CD4-positive, alpha-beta T cell treated with Interleukin-6 for 4 hours (primary cell): ENCODE measurements around the gene ARMC5.
"Not testable (repeated sequence)": the region's sequence is repeated elsewhere in the genome, so short reads cannot be mapped to it uniquely, and the experiment has no call there.

Source experiments
- DNase-seq: peaks from one replicate; pipeline ENCODE4 v3.0.0-alpha.2; 2020; ENCODE audit warnings: mixed read lengths

ARMC5 gene

DNA sequence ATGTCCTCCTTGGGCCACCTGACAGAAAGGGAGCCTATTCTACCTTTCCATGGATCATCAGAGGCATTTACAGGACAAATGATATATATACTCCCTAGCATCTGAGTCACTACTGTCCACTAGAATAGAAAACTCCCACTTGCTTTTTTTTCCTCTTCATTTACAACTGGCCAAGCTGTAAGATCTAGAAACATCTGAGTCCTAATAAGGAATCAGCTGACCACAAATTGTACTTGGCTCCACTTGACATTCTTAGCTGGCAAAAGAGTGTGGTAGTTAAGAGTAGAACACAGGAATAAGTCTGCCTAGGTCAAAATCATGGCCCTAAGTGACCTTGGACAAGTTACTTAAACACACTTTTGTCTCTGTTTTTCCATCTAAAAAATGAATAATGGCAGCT, 43.7 kb downstream of the ARMC5 start:
- DNase-seq = no peak

DNA sequence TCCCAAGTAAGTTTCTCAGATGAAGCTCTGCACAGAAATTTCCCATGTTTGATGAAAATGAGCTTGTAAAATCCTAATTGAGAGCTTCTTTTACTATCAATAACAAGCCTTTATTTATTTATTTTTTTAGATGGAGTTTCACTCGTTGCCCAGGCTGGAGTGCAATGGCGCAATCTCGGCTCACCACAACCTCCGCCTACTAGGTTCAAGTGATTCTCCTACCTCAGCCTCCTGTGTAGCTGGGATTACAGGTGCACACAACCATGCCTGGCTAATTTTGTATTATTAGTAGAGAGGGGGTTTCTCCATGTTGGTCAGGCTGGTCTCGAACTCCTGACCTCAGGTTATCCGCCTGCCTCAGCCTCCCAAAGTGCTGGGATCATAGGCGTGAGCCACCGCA, 44.3 kb downstream of the ARMC5 start:
- DNase-seq = not testable (repeated sequence)

DNA sequence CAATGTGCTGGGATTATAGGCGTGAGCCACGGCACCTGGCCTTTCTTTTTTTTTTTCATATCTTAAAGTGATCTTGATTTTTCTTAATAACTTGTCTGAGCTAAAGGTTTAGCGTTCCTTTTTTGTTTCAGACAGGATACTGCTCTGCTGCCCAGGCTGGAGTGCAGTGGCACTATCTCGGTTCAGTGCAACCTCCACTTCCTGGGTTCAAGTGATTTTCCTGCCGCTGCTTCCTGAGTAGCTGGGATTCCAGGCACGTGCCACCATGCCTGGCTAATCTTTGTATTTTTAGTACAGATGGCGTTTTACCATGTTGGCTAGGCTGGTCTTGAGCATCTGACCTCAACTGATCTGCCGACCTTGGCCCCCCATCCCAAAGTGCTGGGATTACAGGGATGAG, 44.9 kb downstream of the ARMC5 start:
- no peak for DNase-seq

DNA sequence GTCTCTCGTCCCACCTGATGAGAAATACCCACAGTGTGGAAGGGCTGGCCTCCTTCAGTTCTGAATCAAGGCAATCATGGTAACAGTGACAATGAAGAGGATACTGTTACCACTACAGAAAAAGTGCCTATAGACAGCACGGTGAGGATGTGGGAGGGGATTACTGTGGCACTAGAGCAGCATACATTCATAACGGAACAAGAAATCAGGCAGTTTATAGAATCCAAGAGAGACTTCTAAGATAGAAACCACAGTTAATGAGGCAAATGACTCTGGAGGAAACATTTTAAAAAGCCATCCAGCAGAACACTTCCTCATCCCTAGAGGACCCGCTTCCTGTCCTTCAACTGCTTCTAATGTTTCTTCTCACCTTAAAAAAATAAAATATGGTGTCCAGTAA, 46.2 kb downstream of the ARMC5 start:
- no peak for DNase-seq

DNA sequence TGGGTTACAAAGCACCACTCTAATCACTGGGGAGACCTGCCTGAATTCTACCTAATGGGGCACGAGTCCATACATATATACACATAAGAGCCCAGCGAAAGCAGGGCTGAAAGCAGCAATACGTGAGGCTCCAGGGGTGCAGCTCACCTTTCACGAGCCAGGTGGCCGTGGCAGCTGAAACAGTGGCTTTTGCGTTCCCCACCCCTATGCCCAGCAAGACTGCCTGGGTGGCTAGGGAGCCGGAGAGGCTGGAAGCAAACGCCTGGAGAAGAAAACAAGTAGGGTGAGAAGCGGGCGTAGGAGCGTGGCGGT, 48.3 kb downstream of the ARMC5 start:
- no peak for DNase-seq

DNA sequence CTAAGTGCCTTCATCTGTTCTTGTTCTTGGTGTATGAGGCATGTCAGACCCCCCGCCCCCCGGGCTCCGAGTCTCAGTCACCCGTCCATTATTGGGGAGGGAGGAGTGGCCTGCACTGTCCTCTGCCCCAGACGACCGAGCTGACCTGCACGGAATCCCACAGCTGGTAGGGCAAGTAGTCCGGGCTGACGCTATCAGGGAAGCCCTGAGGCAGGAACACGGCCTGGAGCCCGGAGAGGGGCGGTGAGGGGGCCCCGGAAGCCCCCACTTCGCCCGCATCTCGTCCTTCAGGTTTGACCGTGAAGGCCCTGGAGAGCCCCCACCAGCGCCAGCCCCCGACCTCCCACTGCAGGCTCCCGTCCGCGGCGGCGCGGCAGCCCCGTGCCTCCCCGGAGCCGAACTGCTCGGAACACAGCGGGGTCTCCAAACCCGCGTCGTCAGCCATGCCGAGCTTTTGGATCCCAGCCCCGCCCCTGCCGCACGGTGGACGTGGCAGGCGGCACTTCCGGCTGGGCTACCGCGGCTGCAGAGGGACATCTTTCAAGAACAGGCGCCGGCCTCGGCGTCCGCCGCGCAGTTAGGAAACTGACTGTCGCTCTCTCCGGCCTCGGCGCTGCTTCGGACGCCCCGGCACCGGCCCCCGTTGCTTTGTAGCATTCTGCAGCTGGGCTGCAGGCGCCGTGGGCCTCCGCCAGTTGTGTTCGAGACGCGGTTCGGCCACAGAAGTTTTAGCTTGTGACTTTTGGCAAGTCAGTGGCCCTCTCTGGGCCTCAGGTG, 48.8 kb downstream of the ARMC5 start, which contains the start of gene RUSF1:
RUSF1 (minus strand) TSS at position 463 of the 777 bp plus-strand sequence; CDS start at position 445, 18 bp downstream.
- DNase-seq = peak; percentile 88

DNA sequence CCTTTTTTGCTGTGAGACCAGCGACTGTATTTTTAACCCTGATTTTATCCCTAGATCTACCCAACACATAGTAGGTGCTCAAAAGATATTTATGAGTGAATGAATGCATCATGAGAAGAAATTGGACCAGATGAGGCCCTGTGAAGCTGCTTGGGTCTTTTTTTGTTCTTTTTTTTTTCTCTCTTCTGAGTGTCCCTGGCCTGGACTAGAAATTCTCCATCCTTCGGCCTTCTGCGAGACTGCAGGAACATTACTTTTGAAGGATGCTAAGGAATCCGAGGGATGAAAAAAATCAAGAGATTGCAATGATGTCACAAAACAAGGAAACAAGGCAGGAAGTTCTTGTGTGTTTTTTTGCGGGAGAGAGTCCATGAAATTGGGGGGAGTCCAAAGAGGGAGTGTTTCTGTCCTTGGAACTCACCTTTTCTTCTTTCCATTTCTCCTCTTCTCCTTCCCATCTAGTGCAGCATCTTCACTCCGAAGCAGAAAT, 49.5 kb downstream of the ARMC5 start:
- DNase-seq = no peak

DNA sequence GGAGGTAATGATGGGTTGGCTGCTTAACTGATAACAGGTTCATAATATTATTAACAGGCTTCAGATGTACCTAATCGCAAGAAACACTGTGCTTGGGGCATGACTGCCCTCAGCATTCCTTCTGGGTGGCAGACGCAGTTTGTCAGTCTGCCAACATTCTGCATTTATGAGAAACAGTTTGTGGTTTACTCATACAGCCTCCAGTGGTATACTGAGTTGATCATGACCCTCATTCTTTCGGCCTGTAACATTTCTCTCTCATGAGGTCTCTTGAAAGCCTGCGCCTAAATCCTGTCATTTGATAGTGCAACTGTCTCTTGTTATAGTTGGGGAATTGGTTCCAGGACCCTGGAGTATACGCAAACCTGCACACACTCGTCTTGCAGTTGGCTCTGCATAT, 53.8 kb downstream of the ARMC5 start:
- no peak for DNase-seq

DNA sequence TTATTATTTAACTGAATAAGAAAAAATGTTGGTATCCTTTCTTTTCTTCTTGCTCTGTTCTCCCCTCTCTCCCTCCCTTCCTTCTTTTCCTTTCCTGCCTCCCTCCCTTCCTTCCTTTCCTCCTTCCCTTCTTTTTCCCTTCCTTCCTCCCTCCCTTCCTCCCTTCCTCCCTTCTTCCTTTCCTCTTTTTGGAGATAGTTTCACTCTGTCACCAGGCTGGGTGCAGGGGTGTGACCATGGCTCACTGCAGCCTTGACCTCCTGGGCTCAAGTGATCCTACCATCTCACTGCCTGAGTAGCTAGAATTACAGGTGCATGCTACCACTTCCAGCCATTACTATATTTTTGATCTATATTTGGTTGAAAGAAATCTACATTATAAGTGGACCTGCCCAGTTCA, 54.6 kb downstream of the ARMC5 start:
- DNase-seq = no peak
